Activated CD8-positive, alpha-beta memory T cell treated with anti-CD3 and anti-CD28 coated beads, Interleukin-2, amount 50 U/mL, for 24 hours (primary cell): ENCODE results near the gene SLC16A13.
"Not testable (repeated sequence)": the region's sequence is repeated elsewhere in the genome, so short reads cannot be mapped to it uniquely, and the experiment has no call there.

ENCODE experiments used
- DNase-seq: peaks from one replicate; pipeline ENCODE4 v3.0.0-alpha.2; 2020; ENCODE audit errors: extremely low read depth

The SLC16A13 gene, protein sequence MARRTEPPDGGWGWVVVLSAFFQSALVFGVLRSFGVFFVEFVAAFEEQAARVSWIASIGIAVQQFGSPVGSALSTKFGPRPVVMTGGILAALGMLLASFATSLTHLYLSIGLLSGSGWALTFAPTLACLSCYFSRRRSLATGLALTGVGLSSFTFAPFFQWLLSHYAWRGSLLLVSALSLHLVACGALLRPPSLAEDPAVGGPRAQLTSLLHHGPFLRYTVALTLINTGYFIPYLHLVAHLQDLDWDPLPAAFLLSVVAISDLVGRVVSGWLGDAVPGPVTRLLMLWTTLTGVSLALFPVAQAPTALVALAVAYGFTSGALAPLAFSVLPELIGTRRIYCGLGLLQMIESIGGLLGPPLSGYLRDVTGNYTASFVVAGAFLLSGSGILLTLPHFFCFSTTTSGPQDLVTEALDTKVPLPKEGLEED

DNA sequence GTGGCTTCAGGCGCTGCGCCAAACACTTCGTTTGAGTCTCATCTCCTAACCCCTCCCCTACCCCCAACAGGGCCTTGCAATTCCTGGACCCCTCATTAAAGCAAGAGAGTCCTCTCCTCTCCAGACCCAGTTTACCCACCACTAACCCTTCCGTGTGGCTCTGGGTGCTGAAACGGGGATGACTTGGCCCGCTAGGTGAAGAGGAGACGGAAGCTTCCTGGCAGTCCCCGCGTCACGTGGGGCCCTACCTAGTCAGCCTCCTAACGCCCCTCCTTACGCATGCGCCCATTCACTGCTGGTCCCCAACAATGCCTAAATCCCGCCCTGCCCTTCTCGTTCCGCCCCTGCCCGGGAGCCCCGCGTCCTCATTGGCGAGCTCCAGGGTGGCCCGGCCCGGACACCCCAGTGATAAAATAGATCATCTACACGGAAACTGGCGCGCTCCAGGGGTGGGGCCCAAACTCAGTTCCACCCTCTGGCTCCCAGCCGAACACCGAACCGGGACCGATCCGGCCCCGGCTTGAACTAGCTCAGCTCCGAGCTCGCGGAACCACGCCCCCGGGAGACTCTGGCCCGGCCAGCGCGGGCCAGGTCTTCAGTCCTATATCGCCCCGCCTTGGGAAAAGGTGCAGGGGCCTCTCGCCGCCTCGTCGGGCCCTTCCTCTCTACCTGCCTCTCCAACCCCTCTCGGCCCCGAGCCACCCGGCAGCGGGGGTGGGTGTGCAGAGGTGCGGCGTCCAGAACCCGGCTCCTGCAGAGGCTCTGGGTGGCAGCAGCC, at the start of gene SLC16A13:
TSS of gene SLC16A13 (plus strand) at position 425 of the 778 bp plus-strand sequence. CDS start 368 bp downstream, outside the sequence.
- DNase-seq, result peak; percentile 97

DNA sequence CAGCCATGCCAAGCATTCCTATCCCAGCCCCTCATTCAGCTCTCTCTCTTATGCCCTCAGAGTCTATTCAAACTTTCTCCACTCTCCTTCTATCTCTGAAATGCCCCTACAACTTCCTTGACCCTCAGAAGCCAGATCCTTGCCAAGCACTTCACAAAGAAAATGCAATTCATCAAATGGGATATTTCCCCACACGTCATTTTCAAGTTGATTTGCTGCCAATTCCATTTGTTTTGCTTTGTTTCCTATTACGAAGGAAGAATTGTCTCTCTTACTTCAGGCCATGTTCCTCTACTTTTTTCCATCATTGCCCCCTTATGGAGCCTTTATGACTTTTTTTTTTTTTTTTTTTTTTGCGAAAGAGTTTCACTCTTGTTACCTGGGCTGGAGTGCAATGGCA, 49.1 kb upstream of the SLC16A13 start:
- no peak for DNase-seq

DNA sequence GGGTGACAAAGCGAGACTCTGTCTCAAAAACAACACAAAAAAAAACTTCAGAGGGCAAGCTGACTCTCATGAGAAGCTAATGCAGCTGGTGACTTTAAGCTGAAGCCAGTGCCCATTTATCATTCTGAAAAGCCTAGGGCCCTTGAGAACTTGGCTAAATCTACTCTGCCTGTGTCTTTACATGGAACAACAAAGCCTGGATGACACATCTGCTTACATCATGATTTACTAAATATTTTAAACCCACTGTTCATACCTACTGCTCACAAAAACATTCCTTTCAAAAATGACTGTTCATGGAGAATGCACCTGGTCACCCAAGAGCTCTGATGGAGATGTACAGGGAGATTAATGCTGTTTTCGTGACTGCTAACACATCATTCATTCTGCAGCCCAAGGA, 46.0 kb upstream of the SLC16A13 start:
- DNase-seq, result no peak

DNA sequence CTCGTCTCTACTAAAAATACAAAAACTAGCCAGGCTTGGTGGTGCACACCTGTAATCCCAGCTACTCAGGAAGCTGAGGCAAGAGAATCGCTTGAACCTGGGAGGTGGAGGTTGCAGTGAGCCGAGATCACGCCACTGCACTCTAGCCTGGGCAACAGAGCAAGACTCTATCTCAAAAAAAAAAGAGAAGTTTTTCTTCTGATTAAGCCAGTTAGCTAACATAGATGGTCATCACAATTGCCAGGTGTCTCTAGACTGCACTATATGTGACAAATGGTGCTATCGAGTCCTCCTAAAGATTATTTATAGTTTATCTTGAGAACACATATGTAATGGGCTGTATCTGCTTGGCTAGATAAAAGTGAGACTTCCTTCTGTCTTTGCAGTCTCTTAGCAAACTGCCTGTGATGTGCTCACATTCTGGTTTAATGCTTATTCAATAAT, 42.2 kb upstream of the SLC16A13 start:
- DNase-seq, result not testable (repeated sequence)

DNA sequence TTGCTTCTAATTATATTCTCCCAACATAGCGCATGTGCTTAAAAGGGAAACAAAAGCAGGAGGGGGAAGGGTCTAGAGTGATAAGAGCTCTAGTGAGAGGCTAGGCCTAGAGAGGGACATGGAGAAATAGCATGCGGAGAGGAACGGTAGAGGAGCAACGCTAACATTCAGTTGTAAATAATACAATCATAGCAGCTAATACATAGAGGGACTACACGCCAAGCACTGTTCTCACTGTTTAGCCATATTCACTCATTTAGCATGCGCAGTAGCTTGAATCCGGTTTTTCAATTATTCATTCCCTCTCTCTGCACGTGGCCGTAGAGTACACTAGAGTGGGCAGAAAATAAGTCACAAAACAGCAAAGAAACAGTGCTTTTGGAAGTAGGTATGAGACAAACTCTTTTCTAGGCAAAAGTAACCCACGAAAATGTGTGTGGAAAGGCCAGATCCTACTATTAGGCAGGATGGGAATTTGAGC, 41.7 kb upstream of the SLC16A13 start:
- no peak for DNase-seq

DNA sequence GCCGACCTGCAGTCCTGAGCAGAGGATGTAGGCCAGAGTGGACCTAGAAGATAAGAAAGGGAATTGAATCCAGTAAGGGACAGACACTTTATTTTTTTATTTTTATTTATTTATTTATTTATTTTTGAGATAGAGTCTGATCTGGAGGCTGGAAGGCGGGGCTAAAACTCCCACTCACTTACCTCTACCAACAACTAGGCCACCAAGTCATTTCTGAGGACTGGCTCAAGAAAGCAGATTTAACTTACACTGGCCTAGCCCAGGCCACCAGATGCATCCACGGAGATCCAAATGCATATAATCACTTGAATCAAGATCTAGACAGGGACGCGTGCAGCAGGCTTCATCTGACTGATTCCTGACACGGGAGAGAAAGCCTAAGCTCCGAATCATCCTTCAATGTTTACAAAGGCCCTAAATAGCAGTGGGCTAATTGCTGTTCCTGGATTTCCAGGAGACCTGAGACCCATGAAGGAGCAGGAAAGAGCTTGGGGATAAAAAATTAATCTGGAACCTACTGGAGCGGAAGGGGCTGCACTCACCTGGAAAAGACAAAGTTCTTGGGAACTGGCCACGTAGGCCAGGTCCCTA, 41.1 kb upstream of the SLC16A13 start:
- no peak for DNase-seq

DNA sequence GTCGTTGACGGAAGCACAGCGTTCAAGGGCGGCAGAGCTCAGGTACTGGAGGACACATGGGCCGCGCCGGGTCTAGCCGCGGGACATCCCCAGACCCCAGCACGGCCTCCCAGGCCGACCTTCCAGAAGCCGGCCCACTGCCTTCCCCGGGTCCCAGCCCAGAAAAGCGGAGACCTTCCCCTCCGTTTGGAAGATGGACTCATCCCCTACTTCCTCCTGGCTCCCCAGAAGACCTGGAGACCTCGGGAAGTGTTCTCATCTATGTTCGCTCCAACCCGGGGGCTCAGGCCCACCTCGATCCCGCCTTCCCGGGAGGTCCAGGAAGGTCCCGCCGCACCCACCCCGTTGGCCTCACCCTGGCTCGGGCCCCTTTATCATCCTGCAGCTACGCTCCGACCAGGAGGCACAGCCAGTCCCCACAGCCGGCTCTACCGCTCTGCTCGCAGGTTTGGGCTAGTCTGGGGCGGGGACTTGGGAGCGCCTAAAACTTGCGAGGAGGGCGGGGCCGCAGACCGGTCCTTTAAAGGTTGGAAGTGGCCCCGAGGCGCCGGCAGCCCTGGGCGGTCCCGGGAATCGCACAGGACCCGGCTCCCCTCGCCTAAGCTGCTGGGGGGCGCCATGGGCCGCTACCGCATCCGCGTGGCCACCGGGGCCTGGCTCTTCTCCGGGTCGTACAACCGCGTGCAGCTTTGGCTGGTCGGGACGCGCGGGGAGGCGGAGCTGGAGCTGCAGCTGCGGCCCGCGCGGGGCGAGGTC, 40.1 kb upstream of the SLC16A13 start, which contains the start of gene ALOX12:
TSS of gene ALOX12 (plus strand) at position 550 of the 756 bp plus-strand sequence. CDS start at position 619, 69 bp downstream.
- no peak for DNase-seq

DNA sequence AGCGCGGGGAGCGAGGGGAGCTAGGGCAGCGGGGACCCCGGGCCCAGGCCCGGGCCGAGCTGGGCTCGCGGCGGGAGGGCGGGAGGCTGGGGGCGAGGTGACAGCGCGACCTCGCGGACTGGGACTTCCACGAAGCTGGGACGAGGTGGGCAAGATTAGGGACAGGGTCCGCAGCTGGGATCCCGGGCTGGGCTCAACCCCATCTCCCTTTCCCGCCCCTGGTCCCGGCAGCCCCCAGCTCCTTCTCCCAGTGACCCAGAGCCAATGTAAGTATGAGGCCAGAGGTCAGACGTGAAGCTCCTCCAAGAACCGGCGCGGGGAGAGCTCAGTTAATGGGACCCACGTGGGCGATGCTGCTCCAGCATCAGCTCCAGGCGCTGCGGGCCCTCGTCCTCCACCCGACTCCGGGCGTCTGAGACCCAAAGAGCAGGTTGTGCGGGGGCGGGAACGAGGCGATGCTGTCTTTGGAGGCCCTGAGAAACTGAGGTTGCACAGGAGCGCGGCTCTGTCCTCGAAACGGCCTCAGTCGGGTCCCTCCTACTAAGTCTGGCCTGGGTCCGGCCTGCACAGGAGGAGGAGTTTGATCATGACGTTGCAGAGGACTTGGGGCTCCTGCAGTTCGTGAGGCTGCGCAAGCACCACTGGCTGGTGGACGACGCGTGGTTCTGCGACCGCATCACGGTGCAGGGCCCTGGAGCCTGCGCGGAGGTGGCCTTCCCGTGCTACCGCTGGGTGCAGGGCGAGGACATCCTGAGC, 39.4 kb upstream of the SLC16A13 start:
- DNase-seq, result no peak

DNA sequence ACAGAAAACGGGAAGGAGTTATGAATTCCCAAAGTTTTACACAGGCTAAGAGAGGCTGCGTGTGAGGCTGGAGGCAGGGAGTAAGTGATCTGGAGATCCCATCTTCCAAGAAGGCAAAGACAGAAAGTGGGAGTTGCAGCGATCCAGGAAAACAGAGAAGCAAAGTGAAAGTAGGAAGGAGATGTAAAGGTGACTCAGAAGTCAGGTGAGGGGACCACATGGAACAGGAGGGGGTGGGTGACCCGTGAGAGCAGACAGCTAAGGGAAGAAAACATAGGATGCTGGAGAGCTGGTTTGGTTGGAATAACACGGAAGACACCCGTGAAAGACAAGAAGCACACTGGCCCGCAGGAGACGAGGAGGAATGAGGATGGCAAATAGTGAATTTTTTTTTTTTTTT, 38.6 kb upstream of the SLC16A13 start:
- no peak for DNase-seq

DNA sequence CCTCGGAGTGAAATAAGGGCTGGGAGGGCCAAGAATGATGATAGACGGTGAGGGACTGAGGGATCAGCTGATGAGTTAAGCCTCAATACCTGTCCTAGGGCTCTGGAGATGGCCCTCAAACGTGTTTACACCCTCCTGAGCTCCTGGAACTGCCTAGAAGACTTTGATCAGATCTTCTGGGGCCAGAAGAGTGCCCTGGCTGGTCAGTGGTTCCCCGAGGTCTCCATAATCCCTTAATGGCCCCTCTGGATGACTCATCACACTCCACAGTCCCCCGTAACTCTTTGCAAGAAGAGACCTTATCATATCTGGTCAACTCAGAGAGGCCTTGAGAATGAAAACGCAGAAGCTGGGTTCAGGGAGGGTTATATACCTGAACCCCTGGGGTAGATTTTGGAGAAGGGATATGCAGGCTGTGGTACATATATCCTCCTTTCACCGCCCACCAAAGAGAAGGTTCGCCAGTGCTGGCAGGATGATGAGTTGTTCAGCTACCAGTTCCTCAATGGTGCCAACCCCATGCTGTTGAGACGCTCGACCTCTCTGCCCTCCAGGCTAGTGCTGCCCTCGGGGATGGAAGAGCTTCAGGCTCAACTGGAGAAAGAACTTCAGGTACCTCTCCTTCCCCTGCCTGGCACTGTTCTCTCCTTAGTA, 36.8 kb upstream of the SLC16A13 start:
- DNase-seq, result no peak

DNA sequence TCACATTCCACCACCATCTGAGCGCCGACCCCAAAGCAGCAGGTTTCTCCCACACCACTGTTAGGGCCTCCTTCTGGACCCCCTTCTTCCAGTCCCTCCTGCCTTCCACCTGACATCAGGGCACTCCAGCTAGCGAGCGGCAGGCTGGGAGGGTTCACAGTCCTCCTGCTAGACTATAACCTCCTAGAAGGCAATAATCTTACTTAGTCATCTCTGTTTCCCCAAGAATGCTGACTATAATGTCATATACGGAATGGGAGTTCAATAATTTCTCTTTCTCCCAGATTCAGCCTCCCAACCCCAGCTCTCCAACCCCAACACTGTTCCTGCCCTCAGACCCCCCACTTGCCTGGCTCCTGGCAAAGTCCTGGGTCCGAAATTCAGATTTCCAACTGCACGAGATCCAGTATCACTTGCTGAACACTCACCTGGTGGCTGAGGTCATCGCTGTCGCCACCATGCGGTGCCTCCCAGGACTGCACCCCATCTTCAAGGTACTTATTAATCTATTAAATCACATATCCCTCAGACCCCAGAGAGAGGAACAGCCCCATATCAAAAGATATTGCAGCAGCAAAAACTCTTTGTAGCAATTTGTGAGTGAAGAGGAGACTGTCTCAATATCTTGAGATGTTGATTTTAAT, 34.4 kb upstream of the SLC16A13 start:
- DNase-seq, result no peak

DNA sequence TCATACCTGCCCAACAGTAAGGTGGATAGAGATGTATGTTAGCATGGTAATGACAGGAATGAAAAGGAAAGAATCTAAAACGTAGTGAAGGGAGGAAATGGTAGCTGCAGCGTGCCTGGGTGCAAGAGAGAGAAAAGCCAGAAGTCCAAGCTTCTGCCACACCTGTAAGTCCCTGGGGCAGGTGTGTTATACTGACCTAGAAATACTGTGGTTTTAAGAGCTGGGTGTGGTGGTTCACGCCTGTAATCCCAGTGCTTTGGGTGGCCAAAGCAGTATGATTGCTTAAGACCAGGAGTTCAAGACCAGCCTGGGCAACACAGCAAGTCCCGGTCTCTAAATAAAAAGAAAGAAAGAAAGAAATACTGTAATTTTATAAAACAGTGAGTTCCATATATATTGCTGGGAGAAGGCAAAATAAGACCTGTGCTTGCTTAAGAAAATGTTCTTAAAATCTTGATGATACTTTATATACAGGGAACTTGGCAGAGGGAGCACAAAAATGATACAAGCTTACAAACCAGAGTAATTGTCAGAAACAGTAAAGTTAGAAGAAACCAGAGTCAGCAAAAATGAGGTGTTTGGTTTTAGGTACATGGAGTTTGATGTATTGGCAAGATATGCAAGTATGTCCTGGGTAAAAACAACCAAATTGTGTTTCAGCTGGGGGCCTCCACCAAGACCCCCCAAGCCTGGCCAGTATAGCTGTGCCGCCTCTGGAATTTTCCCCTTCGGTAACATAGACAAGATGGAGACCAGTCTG, 33.3 kb upstream of the SLC16A13 start:
- no peak for DNase-seq

DNA sequence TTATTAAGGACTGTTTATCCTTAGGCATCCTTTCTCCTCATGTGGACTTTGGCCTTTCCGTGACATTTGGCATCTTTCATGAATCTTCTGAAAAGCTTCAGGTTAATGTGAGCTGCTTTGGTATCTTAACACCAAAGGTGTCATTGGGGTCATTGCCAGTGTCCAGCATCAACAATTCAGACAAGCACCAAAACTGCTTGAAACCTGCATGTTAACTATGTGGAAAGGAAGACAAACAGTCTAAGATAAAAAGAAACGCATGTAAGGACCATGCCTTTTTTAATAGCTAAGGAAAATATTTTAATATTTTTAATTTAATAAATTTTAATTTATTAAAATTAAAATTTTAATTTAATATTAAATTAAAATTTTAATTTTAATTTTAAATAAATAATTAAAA, 32.1 kb upstream of the SLC16A13 start:
- no peak for DNase-seq

DNA sequence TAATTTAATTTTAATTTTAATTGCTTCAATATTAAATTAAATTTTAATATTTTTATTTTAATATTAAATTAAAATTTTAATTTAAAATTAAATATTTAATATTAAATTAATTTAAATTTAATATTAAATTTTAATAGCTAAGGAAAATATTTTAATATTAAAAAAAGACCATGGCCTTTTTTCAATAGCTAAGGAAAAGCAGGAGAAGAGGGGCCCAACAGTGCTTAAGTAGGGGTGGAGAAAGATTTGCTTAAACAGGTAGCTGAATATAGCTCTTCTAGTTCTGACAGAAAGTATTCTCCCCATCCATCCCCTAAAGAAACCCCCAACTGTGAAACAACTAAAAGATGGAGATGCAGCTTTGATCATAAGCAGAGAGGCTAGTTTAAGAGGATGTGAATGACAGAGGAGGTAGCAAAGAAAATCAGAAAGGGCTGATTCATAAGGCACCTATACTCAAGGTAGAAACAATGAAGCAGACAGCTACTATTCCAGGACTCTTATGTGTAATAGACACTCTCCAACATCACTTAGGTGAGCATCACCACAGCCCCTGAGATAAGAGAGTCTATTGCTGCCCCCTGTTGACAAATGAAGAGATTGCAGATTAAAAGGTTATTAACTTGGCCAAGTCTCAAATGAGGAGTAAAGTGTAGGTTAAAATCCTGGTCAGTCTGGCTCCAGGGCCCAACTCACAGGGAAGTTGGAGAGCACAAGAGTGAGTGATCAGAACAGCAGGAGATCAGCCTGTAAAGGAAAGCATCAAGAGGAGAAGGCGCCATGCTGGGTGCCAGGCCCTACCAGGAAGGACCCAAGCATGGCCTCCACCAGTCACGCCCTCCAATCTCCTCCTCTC, 31.2 kb upstream of the SLC16A13 start:
- no peak for DNase-seq

DNA sequence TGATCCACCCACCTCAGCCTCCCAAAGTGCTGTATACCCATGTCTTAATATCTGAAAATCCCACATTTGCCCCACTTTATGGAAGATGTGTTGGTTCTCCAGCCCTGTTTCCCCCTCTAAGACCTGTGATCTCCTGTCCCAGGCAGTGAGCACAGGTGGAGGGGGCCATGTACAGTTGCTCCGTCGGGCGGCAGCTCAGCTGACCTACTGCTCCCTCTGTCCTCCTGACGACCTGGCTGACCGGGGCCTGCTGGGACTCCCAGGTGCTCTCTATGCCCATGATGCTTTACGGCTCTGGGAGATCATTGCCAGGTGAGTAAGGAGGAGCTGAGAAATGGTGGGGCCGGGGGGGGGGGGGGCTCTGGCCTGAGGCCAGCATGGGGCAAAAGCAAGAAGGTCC, 30.1 kb upstream of the SLC16A13 start:
- no peak for DNase-seq

DNA sequence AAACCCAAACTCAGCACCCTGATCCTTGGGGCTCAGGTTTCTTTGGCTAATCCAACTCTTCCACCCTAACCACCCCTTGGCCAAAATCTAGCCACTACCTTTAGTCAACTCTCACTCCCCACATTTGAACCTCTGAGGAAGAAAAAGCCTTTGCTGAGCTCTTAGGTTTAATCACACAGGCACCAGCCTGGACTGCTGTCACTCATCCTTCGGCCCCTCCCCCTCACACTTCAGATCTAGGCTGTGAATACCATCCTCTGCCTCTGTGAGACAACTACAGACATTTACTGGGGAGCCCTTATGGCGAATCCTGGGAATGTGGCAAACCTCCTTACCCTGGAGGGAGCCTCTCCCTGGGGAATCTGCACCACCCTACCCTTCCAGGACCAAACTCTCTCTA, 28.7 kb upstream of the SLC16A13 start:
- DNase-seq, result no peak

DNA sequence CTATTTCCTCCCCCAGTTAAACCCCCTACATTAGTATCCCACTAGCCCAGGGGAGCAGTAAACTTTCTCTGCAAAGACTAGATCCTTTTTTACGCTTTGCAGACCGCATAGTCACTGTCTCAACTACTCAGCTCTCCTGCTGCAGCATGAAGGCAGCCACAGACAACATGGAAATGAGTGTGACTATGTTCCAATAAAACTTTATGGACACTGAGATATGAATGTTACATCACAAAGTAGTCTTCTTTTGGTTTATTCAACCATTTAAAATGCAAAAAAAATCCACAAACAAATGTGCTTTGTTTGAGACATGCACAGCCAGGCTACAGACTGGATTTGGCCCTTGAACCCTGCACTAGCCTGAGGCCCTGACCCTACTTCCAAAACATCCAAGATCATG, 25.3 kb upstream of the SLC16A13 start:
- DNase-seq, result no peak

DNA sequence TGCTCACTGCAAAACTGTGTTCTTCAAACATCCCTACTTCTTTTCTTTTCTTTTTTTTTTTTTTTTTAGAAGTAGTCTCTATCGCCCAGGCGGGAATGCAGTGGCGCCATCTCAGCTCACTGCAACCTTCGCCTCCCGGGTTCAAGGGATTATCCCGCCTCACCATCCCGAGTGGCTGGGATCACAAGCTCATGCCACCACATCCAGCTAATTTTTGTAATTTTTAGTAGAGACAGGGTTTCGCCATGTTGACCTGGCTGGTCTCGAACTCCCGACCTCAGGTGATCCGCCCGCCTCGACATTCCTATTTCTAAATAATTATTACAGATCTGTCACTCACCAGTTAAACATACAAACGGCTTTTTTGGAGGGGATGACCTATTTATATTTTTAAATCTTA, 24.4 kb upstream of the SLC16A13 start:
- DNase-seq, result no peak
